GM15510 (cell line): Measurements from ENCODE around the gene RASL10B.

Experiments used
- POLR2A ChIP-seq: IDR thresholded peaks from 3 replicates; pipeline ENCODE4 v1.6.1; 2011; ENCODE audit warnings: borderline replicate concordance; ENCODE audit not compliant: insufficient read length; ENCODE audit errors: extremely low read depth

RASL10B gene

DNA sequence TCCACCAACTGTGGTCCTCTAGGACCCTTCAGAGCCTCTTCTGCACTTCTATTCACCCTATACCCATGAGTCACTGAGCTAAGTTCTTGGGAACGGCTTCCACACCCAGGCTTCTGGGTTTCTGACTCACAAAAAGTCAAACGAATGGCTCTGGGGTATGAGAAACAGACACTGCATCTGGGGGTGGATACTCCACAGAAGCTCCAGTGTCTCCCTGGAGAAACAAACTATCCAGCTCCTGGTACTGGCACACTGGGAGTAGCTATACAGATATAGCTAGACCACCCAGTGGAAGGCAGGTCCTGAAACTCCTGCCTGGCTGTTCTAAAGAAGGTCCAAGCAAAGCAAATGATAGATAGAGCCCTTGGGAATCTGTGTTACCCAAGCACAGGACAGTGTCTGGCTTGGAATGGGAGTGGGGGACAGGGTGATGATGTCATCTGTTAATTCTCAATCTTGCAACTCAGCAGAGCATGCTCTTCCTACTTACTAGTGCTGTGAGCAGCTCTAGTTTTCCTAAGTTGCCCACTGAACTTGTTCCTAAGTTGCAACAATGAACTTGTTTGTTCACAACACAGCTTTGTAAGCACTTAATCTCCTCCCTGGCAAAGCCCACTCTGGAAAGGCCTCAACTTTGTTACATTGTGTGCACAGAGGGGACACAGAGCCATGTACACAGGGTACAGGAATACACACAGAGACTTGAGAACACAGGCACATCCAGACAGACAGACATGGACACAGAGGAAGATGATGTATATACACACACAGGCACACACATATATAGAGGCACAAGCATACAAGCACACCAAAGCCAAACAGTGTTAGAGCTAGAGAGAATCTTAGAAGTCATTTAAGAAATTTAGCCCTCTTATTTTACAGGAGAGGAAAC lies 57.3 kb downstream of the RASL10B start:
- no peak for TF ChIP-seq POLR2A

DNA sequence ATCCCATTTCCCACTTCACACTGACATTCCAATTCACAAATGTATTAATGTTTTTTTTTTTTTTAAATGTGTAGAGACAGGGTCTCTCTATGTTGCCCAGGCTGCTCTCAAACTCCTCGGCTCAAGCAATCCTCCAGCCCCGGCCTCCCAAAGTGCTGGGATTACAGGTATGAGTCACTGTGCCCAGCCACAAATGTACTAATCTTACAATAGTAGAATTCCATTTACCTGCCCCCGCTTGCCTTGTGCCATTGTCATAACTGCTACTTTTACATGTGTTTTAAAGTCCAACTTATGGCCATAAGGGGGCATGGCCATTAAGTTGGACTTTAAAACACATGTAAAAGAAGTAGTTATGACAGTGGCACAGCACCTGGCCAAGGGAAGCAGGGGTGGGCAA lies 59.4 kb downstream of the RASL10B start:
- no peak for TF ChIP-seq POLR2A

DNA sequence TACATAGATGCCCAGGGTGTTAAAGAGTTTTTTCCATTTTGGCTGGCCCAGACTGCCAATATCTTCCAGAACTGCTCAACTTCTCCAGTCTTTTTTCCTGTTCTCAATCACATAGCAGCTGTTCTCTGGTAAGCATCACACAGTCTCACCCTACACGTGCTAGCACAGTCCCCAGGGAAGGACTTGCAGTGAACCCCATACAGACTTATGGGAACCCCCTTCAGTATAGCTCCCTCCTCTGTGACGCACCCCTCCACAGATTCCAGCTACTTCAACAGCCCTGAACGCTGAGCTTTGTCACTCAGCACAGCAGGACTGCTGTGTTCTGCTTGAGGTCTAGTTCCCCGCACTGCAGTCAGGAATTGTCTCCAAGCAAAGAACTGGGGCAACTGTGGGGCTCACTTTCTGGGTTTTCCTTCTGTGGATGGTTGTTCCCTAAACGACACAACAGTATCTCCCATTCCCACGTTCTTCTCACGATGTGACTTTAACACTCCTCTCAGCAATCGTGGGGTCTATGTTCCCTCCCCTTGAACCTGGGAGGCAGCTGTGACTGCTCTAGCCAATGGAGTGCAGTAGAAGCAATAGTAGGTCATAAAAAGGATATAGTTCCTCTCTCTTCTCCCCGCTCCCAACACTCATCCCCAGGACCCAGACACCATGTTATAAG lies 60.4 kb downstream of the RASL10B start:
- no peak for TF ChIP-seq POLR2A
